Hepatocyte (in vitro differentiated cells): ENCODE results near the gene YLPM1.

Experiments used
- CTCF ChIP-seq: fragments of 200-600 bp; sonication (generic); IDR thresholded peaks from 2 replicates; pipeline ENCODE4 v1.5.1; 2016; ENCODE audit warnings: antibody characterized with exemption, mild to moderate bottlenecking; ENCODE audit not compliant: poor library complexity
- EZH2 ChIP-seq: fragments of 200-600 bp; sonication (generic); IDR thresholded peaks from 2 replicates; pipeline ENCODE4 v1.6.1; 2016; ENCODE audit warnings: antibody characterized with exemption, mild to moderate bottlenecking, borderline replicate concordance

DNA sequence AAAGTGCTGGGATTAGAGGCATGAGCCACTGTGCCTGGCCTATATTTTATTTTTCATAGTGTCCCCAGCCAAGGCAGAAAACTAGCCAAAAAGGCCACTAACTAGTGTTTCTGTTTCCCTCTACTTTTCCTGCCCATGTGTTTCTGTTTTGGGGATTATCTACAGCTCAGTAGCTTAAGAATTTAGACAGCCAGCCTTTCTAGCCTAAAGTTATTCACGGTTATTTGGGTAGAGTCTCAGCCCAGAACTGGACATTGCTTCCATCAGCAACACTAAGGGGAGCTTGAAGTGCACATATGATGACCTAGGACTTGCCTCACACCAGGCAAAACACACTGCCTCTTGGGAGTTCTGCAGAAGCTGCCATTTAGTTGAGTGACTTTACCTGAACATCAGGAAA lies 94.9 kb downstream of the YLPM1 start:
- TF ChIP-seq CTCF, result no peak
- no peak for TF ChIP-seq EZH2
